Pancreas (tissue), 10 donors: ENCODE data around the gene OPALIN. TPM values are rescaled to one million over a fixed set of nuclear protein-coding genes. Genes with fewer than 3 reads are reported as not detected.
A peak's percentile ranks its signal among the peaks of the same experiment; 100 is the strongest.

Experiments
- ATAC-seq, 4 donors: fragments of 200-7000 bp; cut with Tn5 transposase; one replicate each; pipeline versions ENCODE4 v1.8.0 to v1.9.1; 2020; ENCODE audit warnings: mild to moderate bottlenecking in 4 of 4, moderate library complexity in 4 of 4
- DNase-seq, 6 donors: peaks; one replicate each; pipeline ENCODE4 v3.0.0-alpha.2; 2020
- FAIRE-seq: peaks from 2 replicates; lab custom pipeline; 2012; peaks lifted over from hg19 to GRCh38; lab: Jason Lieb, UNC
- H3K27ac ChIP-seq, 4 donors: fragments of 200-600 bp; sonication (generic); 1 replicate in 3 of 4; 2 replicates in 1 of 4; pipeline versions ENCODE4 v1.5.0 to v1.8.0; 2020
- H3K27me3 ChIP-seq, 4 donors: fragments of 200-600 bp; one replicate each; pipeline ENCODE4 v1.8.0; 2021
- H3K36me3 ChIP-seq, 3 donors: fragments of 200-600 bp; sonication (generic) in 1 of 3; one replicate each; pipeline versions ENCODE4 v1.5.0 to v1.8.0; 2020 to 2021
- H3K4me1 ChIP-seq, 3 donors: fragments of 200-600 bp; one replicate each; pipeline ENCODE4 v1.8.0; 2021
- H3K4me3 ChIP-seq, 4 donors: fragments of 200-600 bp; sonication (generic) in 2 of 4; one replicate each; pipeline versions ENCODE4 v1.5.0 to v1.8.0; 2020 to 2021
- H3K9me3 ChIP-seq, 4 donors: fragments of 200-600 bp; one replicate each; pipeline ENCODE4 v1.8.0; 2021
- WGBS, 2 donors: extraction: QIAGEN DNeasy Blood & Tissue Kit; methylation state at CpG; one replicate each; pipeline ENCODE4 v1.1.7; 2013; 5-methylcytosine and 5-hydroxymethylcytosine counted together
- intact Hi-C, 3 donors: fragments of 100-400 bp; cut with DNase I; formaldehyde crosslinking; loops; one replicate each; pipeline versions ENCODE4 v1.11.1 to v1.14.2; 2022
- polyA plus RNA-seq, 2 donors: library from polyadenylated mRNA; stranded (reverse); fragments of 200-250 nt; gene quantifications; one replicate each; pipeline ENCODE4 v1.2.3, GENCODE V29; 2013
- total RNA-seq, 6 donors: library from RNA; stranded (reverse); fragmentation: NEBNext Ultra II Directional in 4 of 6; extraction: Animal tissue kit (Norgen Biotek cat#: 25700) in 4 of 6; gene quantifications; one replicate each; pipeline versions ENCODE4 v1.2.1 to v1.2.4, GENCODE V29; 2021 to 2023
- TF ChIP-seq, protein P1 (sequence below), 4 donors: fragments of 200-600 bp; sonication (generic) in 3 of 4; IDR thresholded peaks; one replicate each; pipeline versions ENCODE4 v1.5.0 to v1.8.0; 2021; ENCODE audit warnings: antibody characterized with exemption in 4 of 4
- donor health status: healthy with polysubstance abuse.
- donor health status: DM: no; HTN: no; CAD: no; lungs with moderate emphysema.
- donor health status: DM: no; HTN: no; CAD: no.
- donor health status: control.
- donor health status: control.
- donor health status: Bipolar disorder and iron deficiency.
- donor health status: DM: yes; HTN: yes; CAD: no.
- donor health status: DM: no; HTN: no; CAD: no.
- donor health status: DM: no; HTN: no; CAD: no.
- donor health status: DM: yes; HTN: yes; CAD: no.

The OPALIN gene
- total and polyA plus RNA-seq, 8 donors, result not detected

DNA sequence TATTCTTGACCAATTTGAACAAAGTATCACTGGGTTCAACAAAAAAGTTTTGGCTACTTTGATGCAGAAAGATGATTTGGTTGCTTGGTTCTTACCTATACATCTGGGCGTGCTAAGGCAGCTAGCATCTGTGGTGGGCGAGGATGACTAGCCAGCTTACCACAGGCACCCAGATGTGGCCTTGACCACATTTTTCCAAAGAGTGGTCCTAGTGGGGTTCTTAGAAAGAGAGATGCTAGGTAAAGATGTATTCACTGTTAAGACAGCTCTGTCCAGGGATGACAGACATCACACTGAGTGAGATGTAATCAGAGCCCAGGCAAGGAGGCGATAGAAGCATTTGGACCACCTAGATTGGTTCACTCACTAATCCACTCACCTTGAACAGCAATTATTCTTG is 53.8 kb downstream of the OPALIN start:
- DNase-seq (no peak), ATAC-seq (no peak), FAIRE-seq (no peak)
- intact Hi-C loops, result no loop called here
- no peaks in the 10 kb centered on the region for H3K27me3 ChIP-seq
- no peaks in the 10 kb centered on the region for H3K9me3 ChIP-seq
- no peak overlapping the region for H3K27ac ChIP-seq
- H3K36me3 ChIP-seq, result no peaks in the 10 kb centered on the region
- 91% methylated on average over 3 of the region's 3 CpGs for WGBS, 2 donors
- H3K4me3 ChIP-seq, result no peak overlapping the region
- TF ChIP-seq, protein P1, sequence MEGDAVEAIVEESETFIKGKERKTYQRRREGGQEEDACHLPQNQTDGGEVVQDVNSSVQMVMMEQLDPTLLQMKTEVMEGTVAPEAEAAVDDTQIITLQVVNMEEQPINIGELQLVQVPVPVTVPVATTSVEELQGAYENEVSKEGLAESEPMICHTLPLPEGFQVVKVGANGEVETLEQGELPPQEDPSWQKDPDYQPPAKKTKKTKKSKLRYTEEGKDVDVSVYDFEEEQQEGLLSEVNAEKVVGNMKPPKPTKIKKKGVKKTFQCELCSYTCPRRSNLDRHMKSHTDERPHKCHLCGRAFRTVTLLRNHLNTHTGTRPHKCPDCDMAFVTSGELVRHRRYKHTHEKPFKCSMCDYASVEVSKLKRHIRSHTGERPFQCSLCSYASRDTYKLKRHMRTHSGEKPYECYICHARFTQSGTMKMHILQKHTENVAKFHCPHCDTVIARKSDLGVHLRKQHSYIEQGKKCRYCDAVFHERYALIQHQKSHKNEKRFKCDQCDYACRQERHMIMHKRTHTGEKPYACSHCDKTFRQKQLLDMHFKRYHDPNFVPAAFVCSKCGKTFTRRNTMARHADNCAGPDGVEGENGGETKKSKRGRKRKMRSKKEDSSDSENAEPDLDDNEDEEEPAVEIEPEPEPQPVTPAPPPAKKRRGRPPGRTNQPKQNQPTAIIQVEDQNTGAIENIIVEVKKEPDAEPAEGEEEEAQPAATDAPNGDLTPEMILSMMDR (IDR thresholded peaks at IDR 0.05), result no peak
- H3K4me1 ChIP-seq, result no peaks in the 10 kb centered on the region

- no peak for ATAC-seq
- Histone ChIP-seq H3K4me3 (no peak within 1 kb of the TSS), H3K4me1 (peaks cover 0 to 2% (median 0%) of the 10 kb centered on the region in 3 donors), H3K27me3 (no peaks in the 10 kb centered on the region), H3K9me3 (no peaks in the 10 kb centered on the region), H3K36me3 (no peaks in the 10 kb centered on the region), H3K27ac (no peak within 1 kb of the TSS)
- FAIRE-seq, result no peak
- WGBS, 2 donors, result 79 to 80% methylated on average over 8 of the region's 8 CpGs
- TF ChIP-seq, protein P1 (IDR thresholded peaks at IDR 0.05), result no peak
- intact Hi-C loops, result no loop called here
- DNase-seq, result no peak
Observed at GRCh38 chr10:96304230-96304629, 54.6 kb downstream of the OPALIN start, which contains the start of gene DNTT. Gene DNTT (plus strand): TSS chr10:96304434. CDS start chr10:96304498, 64 bp downstream.

DNA sequence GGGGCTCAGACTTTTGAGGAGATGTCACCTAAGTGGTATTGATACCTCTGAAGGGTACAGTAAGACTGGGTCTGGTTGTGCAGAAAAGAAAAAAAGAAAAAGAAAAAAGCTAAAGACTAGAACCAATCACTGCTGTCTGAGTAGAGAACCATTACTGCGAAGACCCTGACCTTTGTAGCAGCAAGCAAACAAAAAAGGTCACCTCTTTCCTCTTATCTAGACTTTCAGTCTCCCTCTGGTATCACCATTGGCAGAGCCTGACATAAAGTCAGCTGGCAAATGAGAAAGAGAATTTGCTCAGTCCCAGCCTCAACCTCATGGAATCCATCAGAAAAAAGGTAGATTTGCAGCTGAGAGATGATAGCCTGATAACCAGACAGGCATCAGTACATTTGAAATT is 57.2 kb downstream of the OPALIN start:
- peak in 1 of 4 donors; percentile 32 for ATAC-seq
- no peaks in the 10 kb centered on the region for H3K36me3 ChIP-seq

DNA sequence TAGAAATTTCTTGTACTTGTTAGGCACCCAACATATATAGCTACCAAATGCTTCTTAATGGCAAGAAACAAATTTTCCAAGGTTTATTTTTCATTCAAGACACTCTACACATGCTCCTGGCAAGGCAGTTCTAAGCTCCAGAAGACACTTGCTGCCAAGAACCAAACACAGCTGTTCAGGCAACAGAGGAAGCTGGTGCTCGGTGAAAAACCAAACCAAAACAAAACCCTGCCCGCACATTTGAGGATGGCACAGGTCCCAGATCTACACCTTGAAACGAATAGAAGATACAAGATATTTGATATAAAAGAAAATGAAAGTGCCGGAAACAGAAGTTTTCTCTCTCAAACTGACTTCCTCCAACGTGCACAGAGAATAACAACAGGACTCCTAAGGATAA is 59.4 kb downstream of the OPALIN start:
- FAIRE-seq (no peak), ATAC-seq (peak in 3 of 4 donors; percentile 45 to 73 (median 64))
- intact Hi-C loops, result no loop called here

More for the DNA sequence above, 57.2 kb downstream of the OPALIN start:
- 10 to 19% methylated on average over 1 of the region's 1 CpG for WGBS, 2 donors
- no peak overlapping the region for H3K4me3 ChIP-seq
- no peaks in the 10 kb centered on the region for H3K27me3 ChIP-seq
- DNase-seq (no peak), FAIRE-seq (no peak)
- H3K9me3 ChIP-seq, result no peaks in the 10 kb centered on the region
- intact Hi-C loops, result no loop called here
- peaks cover 0 to 5% (median 0%) of the 10 kb centered on the region in 3 donors for H3K4me1 ChIP-seq
- H3K27ac ChIP-seq, result no peak overlapping the region
- TF ChIP-seq, protein P1 (IDR thresholded peaks at IDR 0.05), result no peak

GRCh38 chr10:96298362-96298761 is 60.4 kb downstream of the OPALIN start:
- ATAC-seq (no peak), DNase-seq (no peak), FAIRE-seq (no peak)
- no peak overlapping the region for H3K4me3 ChIP-seq
- no peak overlapping the region for H3K27ac ChIP-seq
- H3K36me3 ChIP-seq, result no peaks in the 10 kb centered on the region
- intact Hi-C loops, result no loop called here
- H3K4me1 ChIP-seq, result peaks cover 0 to 5% (median 0%) of the 10 kb centered on the region in 3 donors
- 84 to 87% methylated on average over 3 of the region's 3 CpGs for WGBS, 2 donors
- H3K9me3 ChIP-seq, result no peaks in the 10 kb centered on the region
- no peaks in the 10 kb centered on the region for H3K27me3 ChIP-seq
- TF ChIP-seq, protein P1 (IDR thresholded peaks at IDR 0.05), result no peak

More for the DNA sequence above, 59.4 kb downstream of the OPALIN start:
- Histone ChIP-seq H3K4me3 (no peak overlapping the region), H3K4me1 (peaks cover 0 to 5% (median 0%) of the 10 kb centered on the region in 3 donors), H3K36me3 (no peaks in the 10 kb centered on the region), H3K27ac (no peak overlapping the region), H3K9me3 (no peaks in the 10 kb centered on the region), H3K27me3 (no peaks in the 10 kb centered on the region)
- WGBS, 2 donors, result 30 to 31% methylated on average over 5 of the region's 5 CpGs
- TF ChIP-seq, protein P1 (IDR thresholded peaks at IDR 0.05), result no peak
- peak in 1 of 6 donors; percentile 29 for DNase-seq
